ENCODE measurements around the gene SETD3. TPM values are rescaled to one million over a fixed set of nuclear protein-coding genes. Genes with fewer than 3 reads are reported as not detected.

The SETD3 gene
- total and polyA plus RNA-seq, 10 of the 15 experiments (the other 5 are each of a cell fraction or from before 2014, with no cell fraction given): 11.3 to 44.2 (median 36.5) TPM

DNA sequence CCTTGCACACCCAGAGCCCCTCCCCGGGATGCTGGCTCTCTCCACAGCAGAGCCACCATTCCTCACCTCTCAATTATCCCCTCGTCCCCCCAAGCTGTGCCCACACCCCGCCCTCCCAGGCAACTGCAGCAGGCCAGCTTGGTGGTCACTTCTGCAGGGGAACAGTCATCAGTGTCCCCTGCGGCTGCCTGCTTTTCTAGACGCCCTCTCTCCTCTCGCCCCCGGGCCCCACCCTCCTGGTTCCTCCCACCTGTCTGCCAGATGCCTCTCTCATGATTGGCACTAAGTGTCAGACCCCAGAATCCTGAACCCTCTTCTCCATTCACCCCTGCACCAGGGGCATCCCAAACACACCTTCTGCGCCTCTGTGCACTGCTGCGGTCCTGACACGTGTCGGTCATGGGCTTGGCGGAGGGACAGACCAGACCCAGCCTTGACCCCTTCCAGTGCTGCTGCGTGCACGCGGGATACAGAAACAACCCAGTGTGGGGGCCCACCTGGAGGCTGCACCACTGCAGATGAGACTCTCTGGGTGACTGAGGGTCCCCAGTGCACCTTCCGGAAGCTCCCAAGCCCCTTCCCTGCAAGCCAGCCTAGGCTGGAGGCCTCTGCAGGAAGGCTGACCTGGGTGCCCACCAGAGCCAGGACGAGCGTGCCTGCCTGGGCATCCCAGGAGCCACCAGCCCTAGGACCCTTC, 99.5 kb downstream of the SETD3 start:
- H3K27me3 ChIP-seq (replicated peaks in 1 of 2; ENCODE audit: control insufficient read depth in 2 of 2, insufficient read depth in 2 of 2, low read length in 1 of 2): peaks cover 0 to 3% of the 10 kb centered on the region in 2 experiments; a peak in 1 of 4 replicates
- no peaks in the 10 kb centered on the region for H4K20me1 ChIP-seq (ENCODE audit: control insufficient read depth, insufficient read depth)
- DNase-seq (ENCODE audit: low read depth, low spot score) (no peak), FAIRE-seq (no peak), ATAC-seq (no peak)
- ChIA-PET CTCF (interaction anchor here (1.0 to 1.8 kb wide), 4 partner anchors 8 to 62 kb away, joined by 4 to 15 read pairs (median 8); no protein-coding TSS in a partner anchor), POLR2A (no interaction called here), SMC1A (ENCODE audit: uncharacterized antibody, unreplicated experiment) (interaction anchor here (1.4 kb wide), 1 partner anchor 61 kb away, joined by 3 read pairs; no protein-coding TSS in a partner anchor), RAD21 (ENCODE audit: unreplicated experiment) (no interaction called here)
- no TSS peak for BruUV-seq (replicated peaks)
- H3K27ac ChIP-seq (ENCODE audit: control insufficient read depth, insufficient read depth): no peak overlapping the region
- H3K9ac ChIP-seq (ENCODE audit: control insufficient read depth, insufficient read depth, low read length): no peak overlapping the region
- no peak for TF ChIP-seq RFX5 (IDR thresholded peaks at IDR 0.05; ENCODE audit: low read depth, low read length)
- TF ChIP-seq, protein P1, sequence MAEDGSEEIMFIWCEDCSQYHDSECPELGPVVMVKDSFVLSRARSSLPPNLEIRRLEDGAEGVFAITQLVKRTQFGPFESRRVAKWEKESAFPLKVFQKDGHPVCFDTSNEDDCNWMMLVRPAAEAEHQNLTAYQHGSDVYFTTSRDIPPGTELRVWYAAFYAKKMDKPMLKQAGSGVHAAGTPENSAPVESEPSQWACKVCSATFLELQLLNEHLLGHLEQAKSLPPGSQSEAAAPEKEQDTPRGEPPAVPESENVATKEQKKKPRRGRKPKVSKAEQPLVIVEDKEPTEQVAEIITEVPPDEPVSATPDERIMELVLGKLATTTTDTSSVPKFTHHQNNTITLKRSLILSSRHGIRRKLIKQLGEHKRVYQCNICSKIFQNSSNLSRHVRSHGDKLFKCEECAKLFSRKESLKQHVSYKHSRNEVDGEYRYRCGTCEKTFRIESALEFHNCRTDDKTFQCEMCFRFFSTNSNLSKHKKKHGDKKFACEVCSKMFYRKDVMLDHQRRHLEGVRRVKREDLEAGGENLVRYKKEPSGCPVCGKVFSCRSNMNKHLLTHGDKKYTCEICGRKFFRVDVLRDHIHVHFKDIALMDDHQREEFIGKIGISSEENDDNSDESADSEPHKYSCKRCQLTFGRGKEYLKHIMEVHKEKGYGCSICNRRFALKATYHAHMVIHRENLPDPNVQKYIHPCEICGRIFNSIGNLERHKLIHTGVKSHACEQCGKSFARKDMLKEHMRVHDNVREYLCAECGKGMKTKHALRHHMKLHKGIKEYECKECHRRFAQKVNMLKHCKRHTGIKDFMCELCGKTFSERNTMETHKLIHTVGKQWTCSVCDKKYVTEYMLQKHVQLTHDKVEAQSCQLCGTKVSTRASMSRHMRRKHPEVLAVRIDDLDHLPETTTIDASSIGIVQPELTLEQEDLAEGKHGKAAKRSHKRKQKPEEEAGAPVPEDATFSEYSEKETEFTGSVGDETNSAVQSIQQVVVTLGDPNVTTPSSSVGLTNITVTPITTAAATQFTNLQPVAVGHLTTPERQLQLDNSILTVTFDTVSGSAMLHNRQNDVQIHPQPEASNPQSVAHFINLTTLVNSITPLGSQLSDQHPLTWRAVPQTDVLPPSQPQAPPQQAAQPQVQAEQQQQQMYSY (CRISPR knock-in tag; IDR thresholded peaks at IDR 0.05): no peak
- TF ChIP-seq NFXL1 (IDR thresholded peaks at IDR 0.05; ENCODE audit: borderline replicate concordance): no peak
- no peak for TF ChIP-seq RAD21 (IDR thresholded peaks at IDR 0.05; ENCODE audit: insufficient read depth, low read depth, low read length)
- TF ChIP-seq CEBPZ (IDR thresholded peaks at IDR 0.05; ENCODE audit: low read depth, low read length): no peak
- TF ChIP-seq CBX5 (IDR thresholded peaks at IDR 0.05; ENCODE audit: low read depth): no peak
- TF ChIP-seq IRF4 (IDR thresholded peaks at IDR 0.05; ENCODE audit: low read depth, low read length): no peak
- TF ChIP-seq ATF7 (IDR thresholded peaks at IDR 0.05; ENCODE audit: low read depth): no peak
- H3K4me2 ChIP-seq (ENCODE audit: control insufficient read depth, insufficient read depth): no peak overlapping the region
- H3K9me3 ChIP-seq (replicated peaks; ENCODE audit: control insufficient read depth, insufficient read depth, low read length): no peaks in the 10 kb centered on the region
- no peak overlapping the region for H2AFZ ChIP-seq (ENCODE audit: control insufficient read depth, low read depth, low read length)
- H3K79me2 ChIP-seq (ENCODE audit: control insufficient read depth, insufficient read depth, low read length): no peaks in the 10 kb centered on the region
- no peaks in the 10 kb centered on the region for H3K4me1 ChIP-seq (ENCODE audit: control insufficient read depth, insufficient read depth, low read length)
- H3K36me3 ChIP-seq (ENCODE audit: control insufficient read depth in 2 of 2, insufficient read depth in 2 of 2, low read length in 1 of 2): no peaks in the 10 kb centered on the region
- intact Hi-C loops (cut with micrococcal nuclease; ENCODE audit: unreplicated experiment) (no loop called here), in situ Hi-C loops (cut with MboI) (no loop called here)
- H3K4me3 ChIP-seq: no peak overlapping the region
- WGBS (ENCODE audit: insufficient coverage, insufficient replicate concordance, low lambda C conversion rate, missing lambda C conversion rate): 39% methylated on average over 18 of the region's 18 CpGs

Measured in GM12878 (cell line).